Superior temporal gyrus (tissue), 1 donor: ENCODE data around the gene PFDN1.

ENCODE experiments used
- DNase-seq: peaks from one replicate; pipeline ENCODE4 v3.0.0-alpha.2; 2016; ENCODE audit errors: extremely low spot score

Gene PFDN1

DNA sequence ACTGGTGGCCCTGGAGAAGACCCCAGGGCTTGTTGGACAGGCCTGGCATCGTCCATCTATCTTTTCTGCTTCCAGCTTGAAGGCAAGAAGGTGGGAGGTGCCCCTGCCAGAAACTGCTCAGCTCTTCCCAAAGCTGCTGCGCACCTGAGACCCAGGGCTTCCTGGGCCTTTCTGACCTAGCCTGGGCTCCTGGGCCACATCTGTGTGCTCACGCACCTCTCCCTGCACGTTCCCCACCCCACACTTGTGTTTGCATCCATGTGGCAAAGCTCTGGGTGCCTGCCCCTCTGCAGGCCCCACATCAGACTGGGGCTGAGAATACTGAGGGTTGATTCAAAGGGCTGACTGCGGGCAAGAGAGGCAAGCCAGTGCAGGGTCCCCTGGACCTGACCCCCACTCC is 63.4 kb downstream of the PFDN1 start:
- no peak for DNase-seq

DNA sequence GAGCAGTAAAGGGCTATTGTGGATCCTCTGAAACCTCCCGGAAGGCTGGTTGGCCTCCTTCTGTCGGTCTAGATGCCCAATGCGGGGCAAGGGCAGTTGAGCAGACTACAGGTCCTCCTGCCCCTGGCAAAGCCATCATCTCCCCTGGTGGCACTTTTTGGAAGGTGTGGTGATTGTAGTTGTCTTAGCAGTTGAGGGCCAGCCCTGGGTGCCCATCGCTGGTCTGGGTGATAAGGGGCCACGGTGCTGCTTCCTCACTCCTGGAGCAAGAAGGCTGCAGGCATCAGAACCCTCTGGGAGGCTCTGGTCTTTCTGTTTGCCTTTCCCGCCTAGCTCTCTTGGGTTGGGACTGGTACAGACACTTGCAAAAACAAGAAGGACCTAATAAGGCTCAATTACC is 64.1 kb downstream of the PFDN1 start:
- DNase-seq = no peak

DNA sequence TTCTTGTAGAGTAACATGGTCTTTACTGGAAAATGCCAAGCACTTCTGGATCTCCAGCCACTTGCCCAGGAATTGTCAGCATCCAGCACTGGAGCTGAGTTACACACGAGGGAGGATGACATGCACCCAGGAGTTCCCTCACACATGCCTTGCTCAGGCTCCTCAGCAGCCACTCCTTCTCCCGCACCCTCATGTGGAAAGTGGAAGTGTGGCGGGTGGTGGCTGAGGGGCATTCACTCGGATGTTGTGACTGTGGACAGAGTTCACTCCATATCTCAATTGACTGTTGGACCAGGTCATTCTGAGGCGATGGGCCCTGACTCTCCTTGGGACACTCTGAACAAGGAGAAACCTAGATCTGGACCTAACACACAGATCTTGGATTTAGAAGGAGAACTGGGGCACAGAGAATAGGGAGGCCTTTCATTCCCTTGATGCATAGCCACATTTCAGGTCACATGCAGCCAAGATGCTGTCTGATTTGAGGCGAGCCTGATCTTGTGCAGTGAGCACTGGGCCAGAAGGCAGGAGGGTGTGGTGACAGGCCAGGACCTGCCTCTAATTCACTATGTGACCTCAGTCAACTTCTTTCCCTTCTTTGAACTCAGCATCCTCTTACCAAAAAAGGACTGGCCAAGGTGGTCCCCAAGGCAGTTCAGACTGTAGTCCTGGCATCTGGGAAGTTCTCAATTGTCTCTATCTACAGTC is 65.9 kb downstream of the PFDN1 start:
- DNase-seq = no peak

DNA sequence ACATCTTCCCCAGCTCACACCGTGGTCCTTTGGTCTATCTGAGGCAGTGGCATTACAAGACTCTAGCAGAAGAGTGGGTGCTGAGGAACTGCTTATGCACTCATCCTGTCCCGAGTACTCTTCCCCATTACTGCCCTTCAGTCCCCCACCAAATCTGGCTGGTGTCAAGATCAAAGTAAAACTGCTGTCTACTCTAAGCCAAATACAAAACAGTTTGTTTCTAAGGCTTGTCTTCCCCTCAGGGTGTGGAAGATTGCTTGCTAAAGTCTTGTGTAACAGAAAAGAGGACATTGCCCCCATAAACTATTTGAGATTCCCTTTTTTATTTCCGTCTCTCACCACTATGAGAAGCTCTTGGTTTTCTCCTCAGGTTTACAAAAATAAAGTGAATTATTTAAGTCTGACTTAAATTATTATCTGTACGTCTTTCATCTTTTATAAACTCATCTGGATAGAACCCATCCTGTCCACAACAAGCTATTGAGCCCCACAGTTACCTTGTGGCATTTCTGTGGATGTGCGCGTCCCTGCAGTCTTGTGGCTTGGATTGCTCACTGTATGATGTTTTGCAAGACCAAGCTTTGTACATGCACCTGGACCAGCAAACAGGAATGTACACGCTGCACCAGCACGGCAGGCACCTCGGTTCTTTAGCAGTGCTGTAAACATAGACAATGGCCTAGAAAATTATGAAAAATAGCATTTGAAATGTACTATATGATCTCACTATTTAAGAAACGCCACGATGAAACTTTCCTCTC is 66.9 kb downstream of the PFDN1 start:
- no peak for DNase-seq

DNA sequence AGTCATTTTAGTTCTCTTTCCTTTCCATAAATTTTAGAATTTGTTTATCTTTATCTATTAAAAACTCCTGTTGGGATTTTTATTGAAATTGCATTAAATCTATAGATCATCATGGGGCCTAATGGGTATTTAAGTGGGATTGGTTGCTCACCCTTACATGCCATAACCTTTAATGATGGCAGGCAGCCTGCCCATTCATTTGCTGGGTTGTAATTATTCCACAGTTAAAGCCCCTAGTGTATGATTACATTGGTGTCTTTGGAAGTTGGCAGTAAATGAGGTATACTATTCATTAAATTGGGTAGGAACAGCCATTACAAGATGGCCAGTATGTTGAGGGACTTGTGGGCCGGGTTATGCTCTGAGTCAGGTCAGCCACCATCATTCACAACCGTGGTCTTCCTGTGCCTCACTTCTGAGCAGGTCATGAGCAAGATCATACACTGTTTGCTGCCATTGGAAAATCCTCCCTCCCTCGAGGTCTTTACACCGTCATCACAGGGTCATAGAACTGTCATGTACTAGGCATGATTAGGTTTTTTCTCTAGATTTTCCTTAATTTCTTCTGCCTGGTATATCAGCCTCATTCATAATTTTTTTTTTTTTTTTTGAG is 68.4 kb downstream of the PFDN1 start:
- DNase-seq = no peak

DNA sequence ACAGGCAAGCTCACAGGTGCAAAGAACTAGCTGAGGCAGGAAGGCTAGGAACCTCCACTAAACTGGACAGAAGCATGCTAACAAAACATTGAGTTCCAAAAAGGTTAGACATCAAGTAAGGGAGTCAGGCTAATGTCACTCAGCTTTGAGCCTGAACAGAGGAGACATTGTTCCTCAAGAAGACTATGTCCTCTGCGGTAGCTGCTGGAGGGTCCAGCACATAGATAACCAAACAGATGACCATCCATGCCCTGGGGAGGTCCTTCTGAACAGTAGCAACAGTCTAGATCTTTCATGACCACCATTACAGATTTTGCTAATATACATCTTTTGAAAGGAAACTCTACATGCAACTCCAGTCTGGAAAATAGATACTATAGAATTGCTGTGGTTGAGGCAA is 70.2 kb downstream of the PFDN1 start:
- DNase-seq = no peak

DNA sequence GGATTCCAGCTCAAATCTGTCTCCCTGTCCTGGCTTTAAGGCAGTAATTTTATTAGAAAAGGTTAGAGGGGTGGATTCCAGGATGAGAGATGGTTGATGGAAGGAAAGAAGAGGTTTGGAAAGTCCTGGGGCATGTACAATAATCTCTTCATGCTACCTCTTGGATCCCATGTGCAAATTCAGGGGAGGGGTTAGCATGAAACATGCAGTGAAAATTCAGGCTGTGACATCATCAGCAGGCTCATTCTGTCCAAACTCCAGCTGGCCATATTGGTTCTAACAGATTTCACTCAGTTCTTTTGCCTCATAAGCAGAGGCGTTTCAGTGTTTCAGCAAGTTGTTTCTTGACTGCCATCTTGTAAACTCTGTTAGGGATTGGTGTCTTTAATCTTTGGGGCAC is 72.5 kb downstream of the PFDN1 start:
- no peak for DNase-seq

DNA sequence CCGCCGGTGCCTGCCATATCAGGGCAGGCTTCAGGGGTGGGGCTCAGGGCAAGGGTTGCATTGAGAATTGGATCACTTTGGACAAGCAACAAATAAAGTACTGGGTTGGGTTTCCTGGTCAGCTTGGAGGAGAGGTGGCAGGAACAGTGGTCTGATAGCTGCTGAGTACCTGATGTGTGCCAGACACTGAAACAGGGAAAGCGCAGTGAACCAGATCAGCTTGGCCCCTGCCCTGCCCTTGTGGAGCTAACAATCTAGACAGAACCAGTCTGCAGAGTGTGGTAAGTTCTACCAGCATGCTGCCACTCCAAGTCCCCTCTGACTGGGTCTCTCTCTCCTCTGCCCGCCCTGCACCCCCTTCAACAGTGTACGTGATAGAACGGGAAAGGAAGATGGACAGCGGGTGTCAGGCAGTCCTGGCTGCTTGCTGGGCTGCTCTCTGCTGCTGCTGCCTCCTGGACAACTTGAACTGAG is 74.5 kb downstream of the PFDN1 start:
- DNase-seq = no peak

DNA sequence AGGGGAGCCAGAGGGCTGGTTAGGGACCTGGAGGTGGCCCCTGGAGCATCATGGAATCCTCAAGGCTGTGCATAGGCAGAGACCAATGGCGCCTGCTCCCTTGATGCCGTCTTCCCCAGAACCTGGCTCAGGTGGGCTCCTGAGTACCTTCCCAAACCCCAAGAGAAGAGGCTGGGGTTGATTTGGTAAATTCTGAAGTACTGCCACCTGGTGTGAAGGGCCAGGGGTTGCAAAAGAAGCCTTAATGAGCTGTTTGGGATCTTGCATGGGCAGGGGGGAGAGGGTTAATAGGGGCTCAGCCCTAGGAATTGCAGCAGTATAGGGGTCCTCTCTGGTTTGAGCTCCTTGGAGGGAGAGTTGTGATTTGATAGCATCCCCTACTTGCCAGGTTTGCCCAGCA is 75.9 kb downstream of the PFDN1 start:
- no peak for DNase-seq

DNA sequence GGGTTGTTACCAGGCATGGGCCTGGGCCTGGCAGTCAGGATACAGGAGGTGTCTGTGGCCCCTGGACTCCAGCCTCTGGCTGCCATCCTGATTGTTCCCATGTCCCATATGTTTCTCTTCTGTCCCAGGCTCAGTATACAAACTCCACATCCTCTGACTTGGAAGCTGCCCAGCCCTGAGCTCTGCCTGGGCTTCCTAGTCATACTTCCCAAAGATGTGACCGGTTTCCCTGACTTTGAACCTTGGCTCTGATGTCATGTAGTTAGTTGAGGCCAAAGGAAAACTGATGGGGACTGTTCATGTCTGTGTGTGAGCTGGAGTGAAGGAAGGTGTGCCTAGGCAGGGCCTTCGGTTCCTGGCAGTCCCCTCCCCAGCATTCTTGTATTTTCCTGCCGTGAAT is 77.5 kb downstream of the PFDN1 start:
- no peak for DNase-seq

DNA sequence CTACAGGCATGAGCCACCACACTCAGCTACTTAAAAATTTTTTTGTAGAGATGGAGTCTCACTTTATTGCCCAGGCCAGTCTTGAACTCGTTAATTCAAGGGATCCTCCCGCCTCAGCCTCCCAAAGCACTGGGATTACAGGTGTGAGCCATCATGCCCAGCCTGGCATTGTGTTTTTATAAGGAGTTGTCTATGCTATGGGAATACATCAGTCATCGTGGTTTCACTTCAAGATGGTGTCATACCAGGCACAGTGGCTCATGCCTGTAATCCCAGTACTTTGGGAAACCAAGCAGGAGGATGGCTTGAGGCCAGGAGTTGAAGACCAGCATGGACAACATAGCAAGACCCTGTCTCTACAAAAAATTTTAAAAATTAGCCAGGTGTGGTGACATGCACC is 78.2 kb downstream of the PFDN1 start:
- DNase-seq = no peak

DNA sequence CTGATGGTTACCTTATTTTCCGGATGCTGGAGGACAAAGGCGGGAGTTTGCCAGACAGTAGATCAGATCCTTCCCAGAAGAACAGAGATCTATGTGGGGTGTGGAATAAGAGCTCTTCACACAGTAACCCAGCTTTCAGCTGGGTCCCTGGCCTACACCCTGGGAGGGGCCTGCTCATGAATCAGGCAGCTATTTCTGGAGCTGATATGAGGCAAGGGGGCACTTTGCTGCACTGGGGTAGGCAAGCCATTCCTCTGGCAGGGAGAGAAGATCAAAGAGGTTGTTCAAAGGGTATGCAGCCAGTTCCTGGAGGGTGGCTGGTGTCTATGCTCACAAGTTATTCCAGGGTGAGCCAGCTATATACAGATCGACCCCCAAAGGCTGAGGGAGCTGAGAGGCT is 79.3 kb downstream of the PFDN1 start:
- DNase-seq = no peak

DNA sequence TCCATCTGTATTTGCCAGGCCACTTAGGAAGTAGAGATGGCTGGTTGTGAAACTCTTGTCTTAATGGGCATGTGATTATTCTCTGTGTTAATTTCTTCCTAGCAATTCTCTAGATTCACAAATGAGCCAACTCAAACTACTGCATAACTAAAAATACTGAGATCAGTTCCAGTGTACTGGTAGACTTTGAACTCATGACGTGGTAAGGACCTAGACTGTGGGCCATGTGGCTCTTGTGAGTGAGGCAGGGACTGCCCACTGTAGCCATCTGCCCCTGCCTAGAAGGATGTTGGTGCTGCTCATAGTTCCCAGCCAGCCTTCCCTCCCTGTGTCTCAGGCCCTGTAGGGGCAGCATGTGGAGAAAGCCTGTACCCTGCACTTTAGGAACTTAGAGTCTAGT is 80.5 kb downstream of the PFDN1 start:
- no peak for DNase-seq

DNA sequence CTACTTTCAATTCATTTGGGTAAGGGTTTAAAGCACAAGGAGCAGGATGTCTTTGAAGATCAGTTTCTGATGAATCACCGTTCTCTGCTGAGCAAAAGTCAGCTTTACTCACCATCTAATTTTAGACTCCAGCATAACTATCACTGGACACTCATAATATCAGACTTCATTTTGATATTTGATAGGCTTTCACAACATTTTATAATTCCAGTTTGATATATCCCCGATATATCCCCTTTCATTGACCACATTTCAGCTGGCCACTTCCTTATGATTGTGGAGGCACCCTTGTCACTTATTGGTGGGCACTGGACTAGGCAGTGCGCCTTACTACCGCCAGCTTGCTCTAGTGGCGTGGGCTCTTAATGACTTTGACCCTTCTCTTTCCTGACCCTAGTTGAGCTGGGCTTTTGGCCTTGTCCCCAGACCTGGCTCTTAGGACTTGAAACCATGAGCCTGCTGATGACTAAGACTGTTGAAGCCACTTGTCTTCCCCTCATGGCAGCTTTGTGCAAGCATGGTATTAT is 81.1 kb downstream of the PFDN1 start:
- DNase-seq = no peak

DNA sequence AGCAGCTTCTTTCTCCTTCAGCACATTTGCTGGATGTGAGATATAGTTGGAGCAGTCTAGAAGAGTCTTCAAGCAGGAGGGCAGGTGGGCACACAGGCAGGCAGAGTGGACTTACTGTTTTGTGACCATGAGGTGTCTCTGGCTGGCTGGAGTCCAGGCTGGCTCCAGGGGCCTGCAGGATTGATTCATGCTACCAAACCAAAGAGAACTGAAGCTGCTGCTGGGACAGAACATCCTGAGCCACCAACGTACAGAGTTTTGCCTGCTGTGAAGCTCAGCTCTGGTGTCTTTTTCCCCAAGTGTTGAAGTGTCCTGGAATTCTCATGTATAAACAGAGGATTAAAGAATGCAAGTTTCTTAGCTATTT is 82.2 kb downstream of the PFDN1 start:
- DNase-seq = no peak

DNA sequence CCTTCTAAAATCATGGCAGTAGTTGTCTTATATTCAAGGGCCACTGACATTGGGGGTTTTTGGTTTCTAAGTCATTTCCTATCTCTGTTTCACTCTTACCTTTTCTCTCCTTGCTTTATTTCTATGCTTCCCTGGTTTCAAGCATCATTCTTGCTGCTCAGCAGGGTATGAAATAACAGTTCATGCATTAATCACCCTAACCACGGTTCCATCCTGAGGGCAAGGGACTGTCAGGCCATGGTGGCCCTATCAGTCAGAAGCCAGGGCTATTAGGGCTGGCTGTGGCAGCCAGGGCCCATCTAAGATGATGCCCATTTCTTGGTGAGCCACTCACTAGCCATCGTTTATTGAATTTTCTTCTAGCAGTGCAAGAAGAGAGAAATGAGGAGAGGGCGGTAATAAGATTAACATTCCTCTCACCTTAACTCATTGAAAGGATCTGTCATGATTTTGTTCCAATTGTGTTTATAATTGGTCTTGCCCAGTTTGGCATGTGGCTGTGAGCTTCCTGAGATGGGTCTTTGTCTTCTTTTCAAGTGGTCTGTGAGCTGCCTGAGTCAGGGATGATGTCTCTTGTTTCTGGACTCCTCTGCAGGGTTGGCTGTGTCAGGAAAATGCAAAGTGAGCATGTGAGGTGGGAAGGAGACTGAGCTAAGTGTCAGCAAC is 82.7 kb downstream of the PFDN1 start:
- DNase-seq = no peak

DNA sequence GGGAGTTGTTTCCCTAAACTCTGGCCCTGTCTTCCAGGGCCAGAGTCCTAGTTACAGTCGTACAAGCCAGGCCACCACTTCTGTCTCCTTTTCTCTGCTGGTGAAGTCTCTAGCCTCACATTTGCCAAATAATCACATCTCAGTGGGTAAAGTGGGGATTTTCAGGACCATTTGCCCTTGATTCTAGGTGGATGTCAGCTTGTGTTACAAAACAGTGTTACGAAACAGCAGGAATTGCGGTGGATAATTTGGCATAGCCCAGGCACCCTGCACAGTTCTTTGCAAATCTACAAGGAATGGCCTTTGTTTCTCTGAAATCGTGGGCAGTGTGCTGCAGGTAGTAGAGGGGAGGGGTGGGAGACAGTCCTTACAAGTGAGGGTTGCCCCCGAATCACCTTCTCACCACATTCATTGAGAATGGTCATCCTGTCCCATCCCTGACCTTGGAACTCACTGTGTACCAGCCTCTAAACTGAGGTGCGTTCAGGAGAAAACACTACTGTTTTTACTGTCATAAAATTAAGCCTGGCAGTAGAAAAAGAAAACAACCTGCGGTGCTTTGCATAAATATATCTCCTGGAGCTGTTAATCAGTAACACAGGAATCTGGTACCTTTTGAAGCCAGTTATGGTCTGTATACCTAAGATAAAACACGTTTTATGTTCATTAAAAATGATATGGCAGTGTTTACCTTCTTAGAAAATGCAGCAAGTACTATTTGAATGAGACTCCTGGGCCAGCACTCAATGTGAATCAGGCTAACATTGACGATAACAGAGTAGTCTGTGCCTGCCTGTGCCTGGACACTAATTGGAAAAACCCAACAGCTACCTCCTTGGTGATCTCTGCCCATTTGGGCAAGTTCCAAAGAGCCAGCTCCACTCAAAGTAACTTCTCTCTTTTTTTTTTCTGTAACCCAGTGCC is 83.6 kb downstream of the PFDN1 start:
- no peak for DNase-seq

DNA sequence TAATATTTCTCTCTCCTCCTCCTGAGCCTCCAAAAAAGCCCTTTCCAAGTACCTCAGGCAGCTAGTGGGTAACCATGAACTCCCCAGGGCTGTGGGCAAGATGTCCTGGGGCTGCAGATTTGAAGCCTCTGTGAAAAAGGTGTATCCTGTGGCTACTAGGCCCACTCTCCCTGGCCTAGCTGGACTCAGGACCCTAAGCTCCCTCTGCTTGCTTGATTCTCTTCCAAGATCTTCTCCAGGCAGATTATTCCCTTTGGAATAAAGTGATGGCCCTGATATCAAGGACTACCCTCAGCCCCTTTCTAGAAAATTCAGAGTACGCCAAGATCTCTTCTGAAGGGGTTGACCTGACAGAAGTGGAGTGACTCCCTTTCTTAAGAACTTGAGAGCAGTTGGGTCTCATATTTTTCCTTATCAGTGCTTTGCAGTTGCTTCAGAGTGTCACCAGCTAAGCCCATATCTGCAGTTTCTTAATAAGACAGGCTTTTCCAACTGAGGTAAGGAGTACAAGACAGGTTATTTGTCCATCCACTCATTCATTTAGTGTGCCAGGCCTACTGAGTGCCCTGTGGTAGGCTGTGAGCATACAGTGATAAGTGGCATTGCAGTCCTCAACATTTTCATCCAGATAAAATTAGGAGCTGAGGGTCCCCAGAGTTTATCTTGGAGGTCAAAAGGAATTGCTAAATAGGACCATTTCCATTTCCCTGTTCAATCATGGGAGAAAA is 85.4 kb downstream of the PFDN1 start:
- no peak for DNase-seq

DNA sequence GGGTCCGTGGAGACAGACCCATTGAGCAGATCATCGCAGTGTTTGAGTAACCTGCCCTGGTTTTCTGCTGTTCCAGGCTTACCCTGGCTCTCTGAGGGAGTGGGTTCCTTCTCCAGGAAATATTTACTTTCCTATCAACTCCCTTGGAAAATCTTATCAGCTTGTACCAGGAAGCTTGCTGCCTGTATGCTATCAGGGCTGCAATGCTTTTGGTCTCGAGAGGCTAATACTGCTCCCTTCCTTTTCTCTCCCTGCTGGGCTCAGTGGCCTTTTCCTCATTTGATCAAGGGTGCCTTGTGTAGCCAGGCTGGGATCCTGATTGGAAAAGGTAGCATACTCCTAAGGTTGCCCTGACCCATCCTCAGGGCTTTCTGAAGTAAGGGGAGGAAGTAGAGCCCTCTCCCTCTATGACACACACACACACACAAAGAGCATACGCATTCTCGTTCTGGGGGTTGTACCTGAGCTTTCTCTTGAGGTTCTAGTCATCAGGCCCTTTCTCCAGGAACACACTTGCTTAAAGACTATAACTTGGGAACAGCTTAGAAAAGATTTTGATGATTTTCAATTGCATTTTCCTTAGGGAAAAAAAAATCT is 86.3 kb downstream of the PFDN1 start:
- DNase-seq = no peak

DNA sequence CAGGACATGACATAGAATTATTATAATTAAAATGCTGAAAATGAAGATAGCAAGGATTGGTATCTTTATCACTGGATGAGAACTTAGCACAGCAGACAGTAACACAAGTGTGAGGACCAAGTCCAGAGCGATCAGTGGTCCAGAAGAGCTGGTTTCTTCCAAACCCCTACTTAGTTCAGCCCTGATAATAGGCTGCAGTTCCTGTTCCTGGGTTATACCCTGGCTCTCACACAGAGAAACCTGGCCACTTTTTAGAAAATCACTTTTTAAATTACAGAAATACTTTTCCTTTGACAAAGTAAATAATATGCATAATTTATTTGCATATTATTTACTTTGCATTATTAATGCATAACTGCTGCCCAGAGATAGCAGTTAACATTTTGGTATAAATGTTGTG is 87.6 kb downstream of the PFDN1 start:
- DNase-seq = no peak
